Measurements from ENCODE around the gene LIMCH1. TPM values are rescaled to one million over a fixed set of nuclear protein-coding genes. Genes with fewer than 3 reads are reported as not detected.

LIMCH1 gene
- total RNA-seq, 1 experiment from 2014 or later: 10.4 TPM

DNA sequence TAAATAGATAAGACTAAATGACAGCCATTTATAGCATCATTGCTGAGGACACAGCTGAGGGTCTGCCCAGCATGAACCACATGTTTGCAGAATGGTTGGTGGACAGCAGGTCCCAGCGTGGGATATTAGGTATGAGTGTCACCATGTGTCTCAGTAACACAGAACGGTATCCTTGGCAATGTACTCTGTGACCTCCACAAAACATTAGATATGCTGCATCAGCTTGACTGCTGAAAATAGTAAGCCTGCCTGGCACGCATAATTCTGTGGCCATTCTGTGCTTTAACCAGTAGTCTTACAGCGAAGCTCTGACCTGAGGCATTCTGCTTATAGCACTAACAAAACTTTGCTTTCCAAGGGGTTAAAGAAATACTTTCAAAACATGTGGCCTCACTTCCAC lies 32.0 kb downstream of the LIMCH1 start:
- intact Hi-C loops (cut with micrococcal nuclease): no loop called here
- H3K79me2 ChIP-seq (ENCODE audit: insufficient read depth, low read length): no peaks in the 10 kb centered on the region

More for the DNA sequence above, 32.0 kb downstream of the LIMCH1 start:
- no peak overlapping the region for H3K27ac ChIP-seq (ENCODE audit: low read depth, low read length)
- TF ChIP-seq CEBPB (IDR thresholded peaks at IDR 0.05; ENCODE audit: low read depth) (no peak), SIN3A (IDR thresholded peaks at IDR 0.05; ENCODE audit: low read depth) (no peak), EZH2phosphoT487 (IDR thresholded peaks at IDR 0.05; ENCODE audit: borderline replicate concordance) (no peak), EGR1 (IDR thresholded peaks at IDR 0.05; ENCODE audit: low read depth) (no peak), POLR2AphosphoS5 (IDR thresholded peaks at IDR 0.05; ENCODE audit: low read depth, low read length) (no peak), JUND (IDR thresholded peaks at IDR 0.05) (no peak), YY1 (IDR thresholded peaks at IDR 0.05; ENCODE audit: extremely low read depth, insufficient replicate concordance, low read depth, low read length) (no peak)
- TF ChIP-seq, protein P1, sequence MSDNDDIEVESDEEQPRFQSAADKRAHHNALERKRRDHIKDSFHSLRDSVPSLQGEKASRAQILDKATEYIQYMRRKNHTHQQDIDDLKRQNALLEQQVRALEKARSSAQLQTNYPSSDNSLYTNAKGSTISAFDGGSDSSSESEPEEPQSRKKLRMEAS (IDR thresholded peaks at IDR 0.05): no peak
- TF ChIP-seq, protein P2, sequence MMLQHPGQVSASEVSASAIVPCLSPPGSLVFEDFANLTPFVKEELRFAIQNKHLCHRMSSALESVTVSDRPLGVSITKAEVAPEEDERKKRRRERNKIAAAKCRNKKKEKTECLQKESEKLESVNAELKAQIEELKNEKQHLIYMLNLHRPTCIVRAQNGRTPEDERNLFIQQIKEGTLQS (IDR thresholded peaks at IDR 0.05): no peak
- TF ChIP-seq, protein P3, sequence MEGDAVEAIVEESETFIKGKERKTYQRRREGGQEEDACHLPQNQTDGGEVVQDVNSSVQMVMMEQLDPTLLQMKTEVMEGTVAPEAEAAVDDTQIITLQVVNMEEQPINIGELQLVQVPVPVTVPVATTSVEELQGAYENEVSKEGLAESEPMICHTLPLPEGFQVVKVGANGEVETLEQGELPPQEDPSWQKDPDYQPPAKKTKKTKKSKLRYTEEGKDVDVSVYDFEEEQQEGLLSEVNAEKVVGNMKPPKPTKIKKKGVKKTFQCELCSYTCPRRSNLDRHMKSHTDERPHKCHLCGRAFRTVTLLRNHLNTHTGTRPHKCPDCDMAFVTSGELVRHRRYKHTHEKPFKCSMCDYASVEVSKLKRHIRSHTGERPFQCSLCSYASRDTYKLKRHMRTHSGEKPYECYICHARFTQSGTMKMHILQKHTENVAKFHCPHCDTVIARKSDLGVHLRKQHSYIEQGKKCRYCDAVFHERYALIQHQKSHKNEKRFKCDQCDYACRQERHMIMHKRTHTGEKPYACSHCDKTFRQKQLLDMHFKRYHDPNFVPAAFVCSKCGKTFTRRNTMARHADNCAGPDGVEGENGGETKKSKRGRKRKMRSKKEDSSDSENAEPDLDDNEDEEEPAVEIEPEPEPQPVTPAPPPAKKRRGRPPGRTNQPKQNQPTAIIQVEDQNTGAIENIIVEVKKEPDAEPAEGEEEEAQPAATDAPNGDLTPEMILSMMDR (IDR thresholded peaks at IDR 0.05 in 2 of 3, conservative IDR thresholded peaks at IDR 0.05 in 1 of 3; ENCODE audit: borderline replicate concordance in 1 of 3, insufficient read depth in 1 of 3, low read depth in 2 of 3, low read length in 2 of 3): no peak
- POLR2A ChIA-PET: no interaction called here
- DNase-seq (ENCODE audit: low read depth, low spot score): no peak
- no peaks in the 10 kb centered on the region for H3K36me3 ChIP-seq (ENCODE audit: control insufficient read depth in 1 of 2, insufficient read depth in 2 of 2, low read length in 2 of 2)
- BruUV-seq (replicated peaks): no TSS peak
- H3K27me3 ChIP-seq (ENCODE audit: insufficient read depth, low read length): no peaks in the 10 kb centered on the region
- H3K4me3 ChIP-seq (replicated peaks in 1 of 2; ENCODE audit: low read depth in 1 of 2, low read length in 2 of 2): no peak overlapping the region
- CTCF ChIA-PET: no interaction called here
- no peak overlapping the region for H3K4me2 ChIP-seq (ENCODE audit: low read length)
- no peak overlapping the region for H3K9ac ChIP-seq (ENCODE audit: low read length)
- H3K9me3 ChIP-seq (ENCODE audit: control insufficient read depth in 1 of 2, insufficient read depth in 1 of 2, low read depth in 1 of 2, low read length in 2 of 2): no peaks in the 10 kb centered on the region
- H3K4me1 ChIP-seq (ENCODE audit: control insufficient read depth in 1 of 2, insufficient read depth in 2 of 2, low read length in 2 of 2): no peaks in the 10 kb centered on the region
- H4K20me1 ChIP-seq (ENCODE audit: insufficient read depth): no peaks in the 10 kb centered on the region
- no peak overlapping the region for H2AFZ ChIP-seq (ENCODE audit: low read depth, low read length, poor library complexity, severe bottlenecking)
- no peak for ATAC-seq
- no peaks in the 10 kb centered on the region for H3K9me2 ChIP-seq (ENCODE audit: insufficient read depth)
- RAD21 ChIA-PET (ENCODE audit: low non-redundant PET in 1 of 2, low total read pairs in 2 of 2, uncharacterized antibody in 2 of 2, unreplicated experiment in 2 of 2): no interaction called here
